Activated CD4-positive, alpha-beta T cell treated with anti-CD3 and anti-CD28 coated beads, Interleukin-2, amount 10 ng/mL, durations not matched to agents 24 days and 14 days (primary cell): ENCODE results near the gene STIP1. TPM values are rescaled to one million over a fixed set of nuclear protein-coding genes. Genes with fewer than 3 reads are reported as not detected.

ENCODE experiments used
- DNase-seq: peaks from one replicate; pipeline ENCODE4 v3.0.0; 2022
- H3K27ac Mint-ChIP-seq: one replicate; pipeline ENCODE4 v1.8.0; 2022; ENCODE audit warnings: mild to moderate bottlenecking, mixed read lengths
- H3K27me3 Mint-ChIP-seq: one replicate; pipeline ENCODE4 v1.8.0; 2022; ENCODE audit warnings: mixed read lengths
- H3K36me3 Mint-ChIP-seq: one replicate; pipeline ENCODE4 v1.8.0; 2022; ENCODE audit warnings: low read depth, mild to moderate bottlenecking, mixed read lengths
- H3K4me1 Mint-ChIP-seq: one replicate; pipeline ENCODE4 v1.8.0; 2021; ENCODE audit warnings: mixed read lengths
- H3K4me3 Mint-ChIP-seq: one replicate; pipeline ENCODE4 v1.8.0; 2022; ENCODE audit warnings: mild to moderate bottlenecking, moderate library complexity, mixed read lengths
- H3K9me3 Mint-ChIP-seq: one replicate; pipeline ENCODE4 v1.8.0; 2021; ENCODE audit warnings: mixed read lengths
- intact Hi-C: fragments of 100-400 bp; cut with micrococcal nuclease; formaldehyde crosslinking; loops from one replicate; pipeline ENCODE4 v1.15.1; 2023
- total RNA-seq: library from RNA; stranded (reverse); gene quantifications from 2 replicates; pipeline ENCODE4 v1.2.3, GENCODE V29; 2022

STIP1 gene
- total RNA-seq, 1 donor from 2014 or later = 521 TPM

DNA sequence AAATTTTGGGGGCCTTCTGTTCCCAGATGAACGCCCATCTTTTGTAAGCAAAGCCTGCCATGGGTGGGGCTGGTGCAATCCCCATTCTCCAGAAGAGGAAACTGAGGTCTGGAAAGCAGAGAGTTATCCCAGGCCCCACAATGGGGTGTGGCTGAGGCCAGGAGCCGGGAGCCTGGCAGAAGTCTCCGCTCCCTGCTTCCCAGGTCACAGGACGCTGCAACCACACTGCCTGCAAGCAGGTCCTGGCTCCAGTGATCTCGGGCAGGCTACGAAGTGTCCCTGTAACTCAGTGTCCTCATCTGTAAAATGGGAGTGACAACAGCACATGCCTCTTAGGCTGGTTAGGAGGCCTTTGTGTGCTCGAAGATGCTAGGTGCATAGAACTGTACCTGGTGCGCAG lies 67.1 kb downstream of the STIP1 start:
- Mint-ChIP-seq H3K36me3 (peaks cover 15% of the 10 kb centered on the region), H3K4me3 (no peak overlapping the region), H3K27ac (no peak overlapping the region), H3K4me1 (peaks cover 19% of the 10 kb centered on the region), H3K9me3 (no peaks in the 10 kb centered on the region), H3K27me3 (no peaks in the 10 kb centered on the region)
- intact Hi-C loops = no loop called here
- DNase-seq = no peak

GRCh38 chr11:64253481-64253880 lies 67.5 kb downstream of the STIP1 start:
- intact Hi-C loops = no loop called here
- H3K4me1 Mint-ChIP-seq = peaks cover 19% of the 10 kb centered on the region
- no peak overlapping the region for H3K4me3 Mint-ChIP-seq
- peaks cover 17% of the 10 kb centered on the region for H3K36me3 Mint-ChIP-seq
- H3K9me3 Mint-ChIP-seq = no peaks in the 10 kb centered on the region
- no peak for DNase-seq
- H3K27me3 Mint-ChIP-seq = no peaks in the 10 kb centered on the region
- H3K27ac Mint-ChIP-seq = no peak overlapping the region

Other genes with a start within 250 kb of the STIP1 start
- 26.1 and 26.9 TPM in 2 replicates for gene NAA40, start 247.2 kb upstream of the STIP1 start, total RNA-seq
- gene COX8A, start 211.6 kb upstream of the STIP1 start, total RNA-seq = 302 TPM in 2 replicates
- gene OTUB1, start 199.7 kb upstream of the STIP1 start, total RNA-seq = 105 and 115 TPM in 2 replicates
- not detected in 2 replicates for gene FLRT1, start 150.2 kb upstream of the STIP1 start, total RNA-seq
- gene MACROD1, start 20.1 kb upstream of the STIP1 start, total RNA-seq = 28.6 and 29.6 TPM in 2 replicates
- 200 and 213 TPM in 2 replicates for gene FERMT3, start 20.6 kb downstream of the STIP1 start, total RNA-seq
- gene TRPT1, start 40.0 kb downstream of the STIP1 start, total RNA-seq = 29.8 and 31.7 TPM in 2 replicates
- 66.1 and 72.6 TPM in 2 replicates for gene NUDT22, start 40.1 kb downstream of the STIP1 start, total RNA-seq
- 19.9 and 20.0 TPM in 2 replicates for gene DNAJC4, start 44.4 kb downstream of the STIP1 start, total RNA-seq
- 65.4 and 66.7 TPM in 2 replicates for gene VEGFB, start 48.4 kb downstream of the STIP1 start, total RNA-seq
- 28.8 and 30.6 TPM in 2 replicates for gene FKBP2, start 54.9 kb downstream of the STIP1 start, total RNA-seq
- gene PPP1R14B, start 60.8 kb downstream of the STIP1 start, total RNA-seq = 284 TPM in 2 replicates
- 16.6 and 16.7 TPM in 2 replicates for gene PLCB3, start 65.4 kb downstream of the STIP1 start, total RNA-seq
- 34.0 and 35.5 TPM in 2 replicates for gene BAD, start 98.5 kb downstream of the STIP1 start, total RNA-seq
- 45.6 and 47.6 TPM in 2 replicates for gene GPR137, start 99.7 kb downstream of the STIP1 start, total RNA-seq
- 0.23 and 0.24 TPM in 2 replicates for gene KCNK4, start 105.1 kb downstream of the STIP1 start, total RNA-seq
- not detected in 2 replicates for gene CATSPERZ, start 114.2 kb downstream of the STIP1 start, total RNA-seq
- gene ESRRA, start 119.4 kb downstream of the STIP1 start, total RNA-seq = 59.6 and 60.6 TPM in 2 replicates
- 319 and 320 TPM in 2 replicates for gene TRMT112, start 131.4 kb downstream of the STIP1 start, total RNA-seq
- 98.0 and 104 TPM in 2 replicates for gene PRDX5, start 131.9 kb downstream of the STIP1 start, total RNA-seq
- gene CCDC88B, start 154.0 kb downstream of the STIP1 start, total RNA-seq = 116 and 119 TPM in 2 replicates
- gene RPS6KA4, start 173.0 kb downstream of the STIP1 start, total RNA-seq = 46.3 and 48.6 TPM in 2 replicates